K562 (cell line): ENCODE measurements around the gene HDHD5. TPM values are rescaled to one million over a fixed set of nuclear protein-coding genes. Genes with fewer than 3 reads are reported as not detected.

ENCODE experiments used
- ATAC-seq: fragments of 200-7000 bp; cut with Tn5 transposase; 3 replicates; pipeline ENCODE4 v1.9.1; 2020; ENCODE audit warnings: moderate library complexity
- BruUV-seq: library from RNA; stranded (reverse); fragments of 400-500 nt; replicated peaks from 2 replicates; lab custom pipeline; 2021; lab: Mats Ljungman, UMichigan
- CTCF ChIA-PET: fragments of 300-600 bp; formaldehyde crosslinking; extraction: SDS; loops from one replicate; lab custom pipeline; 2021; ENCODE audit warnings: low intra/inter-chr PET ratio; lab: Yijun Ruan, JAX
- POLR2A ChIA-PET: fragments of 300-600, 350-650 bp; sonication (Branson Sonifier 250); formaldehyde crosslinking; extraction: SDS; loops from one replicate; lab custom pipeline; 2021; ENCODE audit warnings: antibody characterized with exemption, inconsistent platforms; lab: Yijun Ruan, JAX
- DNase-seq, 4 experiments: peaks; one replicate each; pipeline versions ENCODE4 v3.0.0 to v3.0.0-alpha.2; 2011 to 2018; ENCODE audit warnings: low spot score in 3 of 4, mixed read lengths in 3 of 4; ENCODE audit errors: extremely low read depth in 1 of 4
- FAIRE-seq: peaks from 2 replicates; lab custom pipeline; 2011; peaks lifted over from hg19 to GRCh38; lab: Jason Lieb, UNC
- H2AFZ ChIP-seq: 2 replicates; pipeline ENCODE4 v1.6.0; 2011; ENCODE audit warnings: low read depth, low read length, control low read depth, inconsistent platforms
- H3K27ac ChIP-seq: fragments of 200-600 bp; 3 replicates; pipeline ENCODE4 v1.8.0; 2011; ENCODE audit warnings: low read depth, mild to moderate bottlenecking, control low read depth, inconsistent platforms, low read length, moderate library complexity, mixed read lengths; ENCODE audit errors: extremely low read depth
- H3K27me3 ChIP-seq, 2 experiments: fragments of 300-600 bp in 1 of 2; 2 replicates in 1 of 2; 3 replicates in 1 of 2; pipeline versions ENCODE4 v1.6.0 to v1.8.0; 2011; ENCODE audit warnings: inconsistent platforms in 2 of 2, low read length in 2 of 2, mild to moderate bottlenecking in 1 of 2, mixed read lengths in 1 of 2, moderate library complexity in 1 of 2; ENCODE audit not compliant: control insufficient read depth in 2 of 2, insufficient read depth in 2 of 2
- H3K36me3 ChIP-seq: fragments of 300-600 bp; 3 replicates; pipeline ENCODE4 v1.8.0; 2011; ENCODE audit warnings: mild to moderate bottlenecking, low read length, inconsistent platforms; ENCODE audit not compliant: control insufficient read depth, insufficient read depth
- H3K4me1 ChIP-seq, 2 experiments: fragments of 200-600 bp in 1 of 2; replicated peaks in 1 of 2; 2 replicates in 1 of 2; 3 replicates in 1 of 2; pipeline versions ENCODE4 v1.5.1 to v1.8.0; 2011; ENCODE audit warnings: inconsistent platforms in 2 of 2, low read length in 2 of 2, mild to moderate bottlenecking in 1 of 2, mixed read lengths in 1 of 2, moderate library complexity in 1 of 2; ENCODE audit not compliant: control insufficient read depth in 2 of 2, insufficient read depth in 2 of 2
- H3K4me2 ChIP-seq: 2 replicates; pipeline ENCODE4 v1.6.1; 2011; ENCODE audit warnings: low read length, control low read depth, inconsistent platforms, mixed read lengths; ENCODE audit not compliant: insufficient read depth
- H3K4me3 ChIP-seq: fragments of 200-600 bp; sonication (generic), shearing (Covaris generic); 2 replicates; pipeline ENCODE4 v1.5.1; 2016; ENCODE audit warnings: control low read depth, inconsistent platforms
- H3K79me2 ChIP-seq: fragments of 200-600 bp; 3 replicates; pipeline ENCODE4 v1.8.0; 2011; ENCODE audit warnings: low read length, inconsistent platforms; ENCODE audit not compliant: control insufficient read depth, insufficient read depth
- H3K9ac ChIP-seq, 2 experiments: 2 replicates each; pipeline versions ENCODE4 v1.6.0 to v1.6.1; 2011; ENCODE audit warnings: low read depth in 2 of 2, low read length in 2 of 2, control low read depth in 1 of 2, inconsistent platforms in 1 of 2, mild to moderate bottlenecking in 1 of 2, mixed read lengths in 1 of 2; ENCODE audit not compliant: insufficient read depth in 1 of 2
- H3K9me1 ChIP-seq: one replicate; pipeline ENCODE4 v1.6.0; 2011; ENCODE audit warnings: inconsistent platforms, mild to moderate bottlenecking, low read length, moderate library complexity; ENCODE audit not compliant: control insufficient read depth, insufficient read depth
- H3K9me3 ChIP-seq: replicated peaks from 2 replicates; pipeline ENCODE4 v1.5.1; 2011; ENCODE audit warnings: low read depth, low read length, inconsistent platforms; ENCODE audit not compliant: control insufficient read depth, insufficient read depth
- H4K20me1 ChIP-seq: replicated peaks from 2 replicates; pipeline ENCODE4 v1.6.1; 2011; ENCODE audit warnings: low read length, inconsistent platforms, mixed read lengths; ENCODE audit not compliant: control insufficient read depth, insufficient read depth
- ATF1 ChIP-seq, 2 experiments: fragments of 450-650 bp in 1 of 2; IDR thresholded peaks; 2 replicates each; pipeline ENCODE4 v1.6.1; 2016; ENCODE audit warnings: missing compliant biosample characterization in 1 of 2, missing genetic modification characterization in 1 of 2
- BCL6 ChIP-seq: fragments of 250-450 bp; sonication (Bioruptor Pico); IDR thresholded peaks from 2 replicates; pipeline ENCODE4 v1.4.0; 2020
- CBFA2T3 ChIP-seq: fragments of 450-650 bp; IDR thresholded peaks from 2 replicates; pipeline ENCODE4 v1.6.1; 2017
- CXXC5 ChIP-seq: fragments of 250-450 bp; sonication (Bioruptor Pico); IDR thresholded peaks from 2 replicates; pipeline ENCODE4 v1.8.0; 2022; ENCODE audit warnings: inconsistent platforms, mild to moderate bottlenecking, moderate library complexity
- FOXJ2 ChIP-seq: fragments of 200-800 bp; sonication (Bioruptor generic); IDR thresholded peaks from 2 replicates; pipeline ENCODE4 v1.6.1; 2016; ENCODE audit warnings: missing genetic modification characterization, missing compliant biosample characterization
- GTF2B ChIP-seq: IDR thresholded peaks from 2 replicates; pipeline ENCODE4 v1.6.1; 2011; ENCODE audit not compliant: insufficient read length; ENCODE audit errors: extremely low read depth
- HLTF ChIP-seq: fragments of 450-650 bp; IDR thresholded peaks from 2 replicates; pipeline ENCODE4 v1.6.1; 2016
- NCOA2 ChIP-seq, 2 experiments: fragments of 450-650 bp; IDR thresholded peaks; 2 replicates each; pipeline ENCODE4 v1.6.1; 2018; ENCODE audit warnings: mild to moderate bottlenecking in 2 of 2, moderate library complexity in 1 of 2; ENCODE audit not compliant: partially characterized antibody in 2 of 2
- POLR2B ChIP-seq: fragments of 450-650 bp; IDR thresholded peaks from 2 replicates; pipeline ENCODE4 v1.6.1; 2018; ENCODE audit warnings: low read depth; ENCODE audit not compliant: partially characterized antibody
- RBBP5 ChIP-seq: fragments of 200-600 bp; sonication (generic); IDR thresholded peaks from 2 replicates; pipeline ENCODE4 v1.6.1; 2012; ENCODE audit warnings: borderline replicate concordance, mild to moderate bottlenecking, low read length, control low read depth, inconsistent platforms; ENCODE audit not compliant: insufficient read depth, poor library complexity, severe bottlenecking
- SRSF7 ChIP-seq: fragments of 200-400 bp; formaldehyde crosslinking; optimal IDR thresholded peaks from 2 replicates; pipeline ENCODE3; 2017; ENCODE audit warnings: mild to moderate bottlenecking, low read depth, low read length
- XRCC4 ChIP-seq: IDR thresholded peaks from one replicate; pipeline ENCODE4 v1.6.1; 2011; ENCODE audit not compliant: insufficient read depth, insufficient read length; ENCODE audit errors: extremely low read depth
- ZEB2 ChIP-seq: fragments of 450-650 bp; IDR thresholded peaks from 2 replicates; pipeline ENCODE4 v1.6.1; 2016
- WGBS: fragments of 100-300 bp; shearing (Covaris generic); methylation state at CpG from one replicate; pipeline ENCODE4 v1.1.6; 2016; ENCODE audit warnings: low coverage, mixed read lengths; ENCODE audit not compliant: insufficient coverage; ENCODE audit errors: missing lambda C conversion rate; 5-methylcytosine and 5-hydroxymethylcytosine counted together
- in situ Hi-C: fragments of 300-500 bp; cut with MboI; formaldehyde crosslinking; loops from 4 replicates; pipeline ENCODE4 v1.15.0; 2018; ENCODE audit warnings: inconsistent platforms, mixed read lengths
- intact Hi-C: fragments of 100-400 bp; cut with micrococcal nuclease; formaldehyde crosslinking; loops from 2 replicates; pipeline ENCODE4 v1.14.2; 2022
- polyA plus RNA-seq, 8 experiments: library from polyadenylated mRNA; depleted of rRNA in 4 of 8; stranded (reverse) in 5 of 8; unstranded in 3 of 8; fragments of >200 nt; fragmentation: Nextera tagmentation in 2 of 8; fragmentation: Illumina TruSeq in 1 of 8; extraction: Ambion mirVana in 2 of 8; extraction: Trizol in 1 of 8; gene quantifications; 2 replicates each; pipeline versions ENCODE4 v1.2.1 to v1.2.3, GENCODE V29; 2011 to 2014; ENCODE audit warnings: inconsistent platforms in 1 of 8, missing spikeins in 1 of 8
- total RNA-seq, 7 experiments: library from RNA; depleted of rRNA in 6 of 7; stranded (reverse); fragments of >200 nt in 6 of 7; fragmentation: Illumina TruSeq in 2 of 7; extraction: Trizol in 2 of 7; gene quantifications; 2 replicates each; pipeline versions ENCODE4 v1.2.1 to v1.2.3, GENCODE V29; 2011 to 2021; ENCODE audit warnings: low replicate concordance in 1 of 7
- TF ChIP-seq, protein P1 (sequence below): fragments of 450-650 bp; IDR thresholded peaks from 2 replicates; pipeline ENCODE4 v1.6.1; 2016
- TF ChIP-seq, protein P2 (sequence below): IDR thresholded peaks from 2 replicates; pipeline ENCODE4 v1.6.1; 2014; ENCODE audit warnings: antibody characterized with exemption

The HDHD5 gene
- total and polyA plus RNA-seq, 9 of the 15 experiments (the other 6 are each of a cell fraction or from before 2014, with no cell fraction given): 1.6 to 36.6 (median 24.2) TPM

GRCh38 chr22:17157714-17158113 is 1.4 kb downstream of the HDHD5 start (continued):
- TF ChIP-seq GTF2B (no peak), BCL6 (CRISPR knock-in tag) (no peak), POLR2B (no peak), CXXC5 (CRISPR knock-in tag) (no peak), NCOA2 (IDR thresholded peaks at IDR 0.05; ENCODE audit: partially characterized antibody in 2 of 2) (no peak)
- TF ChIP-seq, protein P1, sequence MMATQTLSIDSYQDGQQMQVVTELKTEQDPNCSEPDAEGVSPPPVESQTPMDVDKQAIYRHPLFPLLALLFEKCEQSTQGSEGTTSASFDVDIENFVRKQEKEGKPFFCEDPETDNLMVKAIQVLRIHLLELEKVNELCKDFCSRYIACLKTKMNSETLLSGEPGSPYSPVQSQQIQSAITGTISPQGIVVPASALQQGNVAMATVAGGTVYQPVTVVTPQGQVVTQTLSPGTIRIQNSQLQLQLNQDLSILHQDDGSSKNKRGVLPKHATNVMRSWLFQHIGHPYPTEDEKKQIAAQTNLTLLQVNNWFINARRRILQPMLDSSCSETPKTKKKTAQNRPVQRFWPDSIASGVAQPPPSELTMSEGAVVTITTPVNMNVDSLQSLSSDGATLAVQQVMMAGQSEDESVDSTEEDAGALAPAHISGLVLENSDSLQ: no peak

- in situ Hi-C loops: no loop called here
- TF ChIP-seq, protein P1: peak; percentile 85
- TF ChIP-seq, protein P2, sequence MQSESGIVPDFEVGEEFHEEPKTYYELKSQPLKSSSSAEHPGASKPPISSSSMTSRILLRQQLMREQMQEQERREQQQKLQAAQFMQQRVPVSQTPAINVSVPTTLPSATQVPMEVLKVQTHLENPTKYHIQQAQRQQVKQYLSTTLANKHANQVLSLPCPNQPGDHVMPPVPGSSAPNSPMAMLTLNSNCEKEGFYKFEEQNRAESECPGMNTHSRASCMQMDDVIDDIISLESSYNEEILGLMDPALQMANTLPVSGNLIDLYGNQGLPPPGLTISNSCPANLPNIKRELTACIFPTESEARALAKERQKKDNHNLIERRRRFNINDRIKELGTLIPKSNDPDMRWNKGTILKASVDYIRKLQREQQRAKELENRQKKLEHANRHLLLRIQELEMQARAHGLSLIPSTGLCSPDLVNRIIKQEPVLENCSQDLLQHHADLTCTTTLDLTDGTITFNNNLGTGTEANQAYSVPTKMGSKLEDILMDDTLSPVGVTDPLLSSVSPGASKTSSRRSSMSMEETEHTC: 0 out of 2 replicates have a peak, but pooled peaks have one; percentile 36
- TF ChIP-seq SRSF7: no peak
- no peak for TF ChIP-seq RBBP5
- no peak for TF ChIP-seq ATF1 (CRISPR knock-in tag; IDR thresholded peaks at IDR 0.05)
- TF ChIP-seq ATF1 (tag; IDR thresholded peaks at IDR 0.05): 0 out of 2 replicates have a peak, but pooled peaks have one; percentile 15
- TF ChIP-seq CBFA2T3: peak; percentile 87
- peak; percentile 61; the same call in 1 of the 2 replicates for TF ChIP-seq ZEB2
- TF ChIP-seq FOXJ2 (tag): no peak
- no peak for TF ChIP-seq XRCC4
- no peak for TF ChIP-seq HLTF
Measured at GRCh38 chr22:17155941-17156340, 3.1 kb downstream of the HDHD5 start.

More at GRCh38 chr22:17155941-17156340, 3.1 kb downstream of the HDHD5 start:
- H3K27me3 ChIP-seq: no peaks in the 10 kb centered on the region
- intact Hi-C loops: no loop called here
- H3K4me3 ChIP-seq: no peak overlapping the region
- H2AFZ ChIP-seq: no peak overlapping the region
- POLR2A ChIA-PET: no interaction called here
- H3K9me3 ChIP-seq: no peaks in the 10 kb centered on the region
- CTCF ChIA-PET: no interaction called here
- H3K9me1 ChIP-seq: no peaks in the 10 kb centered on the region
- peaks cover 17% of the 10 kb centered on the region for H3K79me2 ChIP-seq
- FAIRE-seq (peak; percentile 78), DNase-seq (peak in 3 of 4 experiments; percentile 29 to 61 (median 39)), ATAC-seq (peak; percentile 36)
- peaks cover 12 to 23% of the 10 kb centered on the region in 2 experiments; a peak in 4 of 5 replicates for H3K4me1 ChIP-seq
- H4K20me1 ChIP-seq: peaks cover 10% of the 10 kb centered on the region
- 5% methylated on average over 3 of the region's 3 CpGs for WGBS
- H3K4me2 ChIP-seq: 0 out of 2 replicates have a peak overlapping the region, but pooled peaks have one; percentile 17
- H3K36me3 ChIP-seq: peaks cover 7% of the 10 kb centered on the region; the same call in 2 of the 3 replicates
- BruUV-seq: no TSS peak
- H3K27ac ChIP-seq: no peak overlapping the region
- no peak overlapping the region for H3K9ac ChIP-seq
